Sigmoid colon (tissue), 7 donors: Measurements from ENCODE around the gene MLN. TPM values are rescaled to one million over a fixed set of nuclear protein-coding genes. Genes with fewer than 3 reads are reported as not detected.

ENCODE experiments used
- DNase-seq: peaks from one replicate; pipeline ENCODE4 v3.0.0-alpha.2; 2019
- H3K27ac ChIP-seq, 4 donors: fragments of 200-600 bp; sonication (generic); one replicate each; pipeline ENCODE4 v1.5.1; 2016 to 2019; ENCODE audit warnings: mild to moderate bottlenecking in 1 of 4
- H3K27me3 ChIP-seq, 3 donors: fragments of 200-600 bp; sonication (generic); one replicate each; pipeline ENCODE4 v1.5.1; 2019; ENCODE audit warnings: mild to moderate bottlenecking in 1 of 3
- H3K36me3 ChIP-seq, 4 donors: fragments of 200-600 bp; sonication (generic); one replicate each; pipeline ENCODE4 v1.5.1; 2016 to 2019
- H3K4me1 ChIP-seq, 4 donors: fragments of 200-600 bp; sonication (generic); one replicate each; pipeline ENCODE4 v1.5.1; 2017 to 2019
- H3K4me3 ChIP-seq, 4 donors: fragments of 200-600 bp; sonication (generic); one replicate each; pipeline ENCODE4 v1.5.1; 2017 to 2019; ENCODE audit warnings: mild to moderate bottlenecking in 2 of 4, moderate library complexity in 1 of 4
- H3K9me3 ChIP-seq, 4 donors: fragments of 200-600 bp in 3 of 4; sonication (generic) in 3 of 4; one replicate each; pipeline versions ENCODE4 v1.5.1 to v1.6.1; 2013 to 2019
- EP300 ChIP-seq, 4 donors: sonication (generic); formaldehyde crosslinking; IDR thresholded peaks; one replicate each; pipeline ENCODE4 v1.6.1; 2017; ENCODE audit warnings: antibody characterized with exemption in 4 of 4
- POLR2A ChIP-seq, 2 donors: fragments of 450-650 bp; IDR thresholded peaks; one replicate each; pipeline ENCODE4 v1.6.1; 2016; ENCODE audit warnings: antibody characterized with exemption in 2 of 2, mild to moderate bottlenecking in 2 of 2, moderate library complexity in 2 of 2
- POLR2AphosphoS5 ChIP-seq, 4 donors: sonication (generic); formaldehyde crosslinking; IDR thresholded peaks; one replicate each; pipeline ENCODE4 v1.6.1; 2017; ENCODE audit warnings: antibody characterized with exemption in 4 of 4
- WGBS, 2 donors: extraction: QIAGEN DNeasy Blood & Tissue Kit; methylation state at CpG; one replicate each; pipeline ENCODE4 v1.1.7; 2013; 5-methylcytosine and 5-hydroxymethylcytosine counted together
- intact Hi-C: fragments of 100-400 bp; cut with DNase I; formaldehyde crosslinking; loops from one replicate; pipeline ENCODE4 v1.15.1; 2023
- polyA plus RNA-seq, 3 donors: library from polyadenylated mRNA; stranded (reverse); fragments of 200-250 nt; gene quantifications; one replicate each; pipeline ENCODE4 v1.2.3, GENCODE V29; 2013
- total RNA-seq, 4 donors: library from RNA; depleted of rRNA; stranded (reverse); fragments of >200 nt; gene quantifications; one replicate each; pipeline ENCODE4 v1.1.0, GENCODE V29; 2016
- TF ChIP-seq, protein P1 (sequence below), 4 experiments: fragments of 450-650 bp in 3 of 4; fragments of 200-600 bp in 1 of 4; IDR thresholded peaks; one replicate each; pipeline ENCODE4 v1.5.1; 2016 to 2019; ENCODE audit warnings: antibody characterized with exemption in 4 of 4, mild to moderate bottlenecking in 3 of 4, moderate library complexity in 2 of 4
- donor health status: healthy with polysubstance abuse.
- donor health status: Bipolar disorder and iron deficiency.
- donor health status: healthy.

Gene MLN
- total and polyA plus RNA-seq, 7 donors: 0.48 TPM; not detected in 6

DNA sequence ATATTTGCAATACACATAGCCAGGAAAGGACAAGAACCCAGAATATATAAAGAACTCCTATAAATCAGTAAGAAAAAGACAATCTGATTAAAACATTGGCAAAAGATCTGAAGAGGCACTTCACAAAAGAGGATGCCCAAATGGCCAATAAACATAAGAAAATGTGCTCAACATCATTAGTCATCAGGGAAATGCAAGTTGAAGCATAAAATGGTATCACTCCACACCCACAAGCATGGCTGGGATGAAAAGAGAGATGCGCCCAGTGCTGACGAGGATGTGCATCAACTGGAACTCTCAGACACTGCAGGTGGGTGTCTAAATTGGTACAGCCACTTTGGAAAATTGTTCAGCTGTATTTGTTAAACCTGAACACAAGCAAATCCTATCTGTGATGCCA is 42.4 kb upstream of the MLN start:
- intact Hi-C loops: no loop called here

DNA sequence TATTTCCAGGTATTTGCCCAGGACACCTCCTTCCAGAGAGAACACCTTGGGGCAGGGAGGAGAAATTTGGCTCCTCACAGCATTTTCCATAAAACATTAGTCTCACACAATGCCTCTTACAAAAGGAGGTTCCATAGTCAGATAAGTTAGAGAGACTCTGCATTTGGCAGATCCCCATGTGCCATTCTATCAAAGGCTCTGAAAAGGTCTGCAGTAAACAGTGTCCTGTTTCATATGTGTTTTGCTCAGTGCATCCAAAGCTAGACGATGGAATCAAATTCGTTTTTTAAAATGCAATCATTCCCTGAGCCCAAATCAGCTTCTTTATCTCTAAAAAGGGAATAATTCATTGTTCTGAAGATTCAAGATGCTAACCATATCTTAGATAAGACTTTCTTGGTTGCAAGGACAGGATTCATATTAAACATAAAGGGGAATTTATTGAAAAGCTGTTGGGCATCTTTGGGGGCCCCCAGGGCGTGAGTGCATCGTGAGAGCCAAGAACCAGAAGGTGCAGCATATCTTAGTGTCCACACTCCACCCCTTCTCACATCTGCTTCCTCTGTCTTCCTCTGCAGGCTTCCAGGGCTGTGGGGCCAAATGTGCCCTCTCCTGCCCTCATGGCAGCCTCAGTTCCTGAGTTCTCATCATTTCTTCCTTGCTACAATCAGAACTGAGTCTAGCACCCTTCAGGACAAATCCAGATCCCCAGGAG is 41.4 kb upstream of the MLN start:
- H3K9me3 ChIP-seq: no peaks in the 10 kb centered on the region
- peaks cover 0 to 17% (median 10%) of the 10 kb centered on the region in 4 donors for H3K4me1 ChIP-seq
- no peaks in the 10 kb centered on the region for H3K36me3 ChIP-seq
- intact Hi-C loops: no loop called here
- H3K4me3 ChIP-seq: no peak overlapping the region
- TF ChIP-seq EP300 (IDR thresholded peaks at IDR 0.05): no peak
- TF ChIP-seq POLR2A (IDR thresholded peaks at IDR 0.05): no peak
- TF ChIP-seq, protein P1, sequence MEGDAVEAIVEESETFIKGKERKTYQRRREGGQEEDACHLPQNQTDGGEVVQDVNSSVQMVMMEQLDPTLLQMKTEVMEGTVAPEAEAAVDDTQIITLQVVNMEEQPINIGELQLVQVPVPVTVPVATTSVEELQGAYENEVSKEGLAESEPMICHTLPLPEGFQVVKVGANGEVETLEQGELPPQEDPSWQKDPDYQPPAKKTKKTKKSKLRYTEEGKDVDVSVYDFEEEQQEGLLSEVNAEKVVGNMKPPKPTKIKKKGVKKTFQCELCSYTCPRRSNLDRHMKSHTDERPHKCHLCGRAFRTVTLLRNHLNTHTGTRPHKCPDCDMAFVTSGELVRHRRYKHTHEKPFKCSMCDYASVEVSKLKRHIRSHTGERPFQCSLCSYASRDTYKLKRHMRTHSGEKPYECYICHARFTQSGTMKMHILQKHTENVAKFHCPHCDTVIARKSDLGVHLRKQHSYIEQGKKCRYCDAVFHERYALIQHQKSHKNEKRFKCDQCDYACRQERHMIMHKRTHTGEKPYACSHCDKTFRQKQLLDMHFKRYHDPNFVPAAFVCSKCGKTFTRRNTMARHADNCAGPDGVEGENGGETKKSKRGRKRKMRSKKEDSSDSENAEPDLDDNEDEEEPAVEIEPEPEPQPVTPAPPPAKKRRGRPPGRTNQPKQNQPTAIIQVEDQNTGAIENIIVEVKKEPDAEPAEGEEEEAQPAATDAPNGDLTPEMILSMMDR (IDR thresholded peaks at IDR 0.05): no peak
- TF ChIP-seq POLR2AphosphoS5 (IDR thresholded peaks at IDR 0.05): no peak
- WGBS, 2 donors: 68 to 69% methylated on average over 4 of the region's 4 CpGs
- H3K27ac ChIP-seq: no peak overlapping the region
- DNase-seq: no peak
- no peaks in the 10 kb centered on the region for H3K27me3 ChIP-seq

More for the DNA sequence above, 42.4 kb upstream of the MLN start:
- H3K9me3 ChIP-seq: no peaks in the 10 kb centered on the region
- no peak overlapping the region for H3K4me3 ChIP-seq
- no peak for TF ChIP-seq POLR2A (IDR thresholded peaks at IDR 0.05)
- no peak for TF ChIP-seq POLR2AphosphoS5 (IDR thresholded peaks at IDR 0.05)
- no peak for TF ChIP-seq EP300 (IDR thresholded peaks at IDR 0.05)
- TF ChIP-seq, protein P1 (IDR thresholded peaks at IDR 0.05): no peak
- 84 to 86% methylated on average over 2 of the region's 2 CpGs for WGBS, 2 donors
- H3K4me1 ChIP-seq: peaks cover 0 to 11% (median 4%) of the 10 kb centered on the region in 4 donors
- DNase-seq: no peak
- H3K27ac ChIP-seq: no peak overlapping the region
- H3K27me3 ChIP-seq: peaks cover 0 to 7% (median 0%) of the 10 kb centered on the region in 3 donors
- no peaks in the 10 kb centered on the region for H3K36me3 ChIP-seq

DNA sequence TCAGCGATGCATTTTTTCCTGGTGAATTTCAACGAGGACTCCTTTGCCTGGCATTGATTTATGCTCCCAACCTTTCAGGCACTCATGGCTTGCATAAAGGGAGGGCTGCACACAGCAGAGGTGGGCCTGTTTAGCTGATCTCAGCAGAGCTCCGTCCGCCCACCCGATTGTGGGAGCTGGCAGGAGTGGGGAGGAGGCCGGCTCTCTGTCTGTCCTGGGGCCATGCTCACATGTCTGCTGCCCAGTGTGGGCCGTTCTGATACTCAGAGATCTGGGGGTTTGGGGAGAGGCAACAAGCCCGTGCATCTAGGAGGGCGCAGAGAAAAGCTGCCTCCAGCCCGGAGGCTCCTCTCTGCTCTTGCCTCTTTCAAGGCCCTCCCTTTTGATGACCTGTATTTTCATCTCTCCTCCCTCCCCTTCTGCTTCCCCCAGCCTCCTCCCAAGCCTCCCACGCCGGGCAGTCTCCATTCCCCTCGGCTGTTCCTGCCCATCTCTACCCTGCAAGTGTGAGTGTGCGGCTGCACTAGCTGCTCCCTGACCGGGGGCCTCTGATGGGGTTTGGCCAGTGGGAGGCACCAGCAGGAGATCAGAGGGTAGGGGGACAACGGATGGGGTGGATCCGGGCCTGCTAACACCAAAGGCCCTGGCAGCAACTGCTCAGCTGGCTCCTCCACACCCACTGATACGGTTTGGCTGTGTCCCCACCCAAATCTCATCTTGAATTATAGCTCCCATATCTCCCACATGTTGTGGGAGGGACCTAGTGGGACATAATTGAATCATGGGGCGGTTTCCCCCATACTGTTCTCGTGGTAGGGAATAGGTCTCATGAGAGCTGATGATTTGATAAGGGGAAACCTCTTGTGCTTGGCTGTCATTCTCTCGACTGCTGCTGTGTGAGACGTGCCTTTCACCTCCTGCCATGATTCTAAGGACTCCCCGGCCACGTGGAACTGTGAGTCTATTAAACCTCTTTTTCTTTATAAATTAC is 39.6 kb upstream of the MLN start:
- 77 to 78% methylated on average over 24 of the region's 24 CpGs for WGBS, 2 donors
- no peak for TF ChIP-seq POLR2A (IDR thresholded peaks at IDR 0.05)
- no peak for TF ChIP-seq POLR2AphosphoS5 (IDR thresholded peaks at IDR 0.05)
- TF ChIP-seq EP300 (IDR thresholded peaks at IDR 0.05): no peak
- TF ChIP-seq, protein P1 (IDR thresholded peaks at IDR 0.05): no peak
- intact Hi-C loops: no loop called here
- no peak for DNase-seq
- peaks cover 0 to 34% (median 22%) of the 10 kb centered on the region in 4 donors for H3K4me1 ChIP-seq
- H3K9me3 ChIP-seq: no peaks in the 10 kb centered on the region
- no peaks in the 10 kb centered on the region for H3K27me3 ChIP-seq
- no peak overlapping the region for H3K27ac ChIP-seq
- no peak overlapping the region for H3K4me3 ChIP-seq
- H3K36me3 ChIP-seq: no peaks in the 10 kb centered on the region

DNA sequence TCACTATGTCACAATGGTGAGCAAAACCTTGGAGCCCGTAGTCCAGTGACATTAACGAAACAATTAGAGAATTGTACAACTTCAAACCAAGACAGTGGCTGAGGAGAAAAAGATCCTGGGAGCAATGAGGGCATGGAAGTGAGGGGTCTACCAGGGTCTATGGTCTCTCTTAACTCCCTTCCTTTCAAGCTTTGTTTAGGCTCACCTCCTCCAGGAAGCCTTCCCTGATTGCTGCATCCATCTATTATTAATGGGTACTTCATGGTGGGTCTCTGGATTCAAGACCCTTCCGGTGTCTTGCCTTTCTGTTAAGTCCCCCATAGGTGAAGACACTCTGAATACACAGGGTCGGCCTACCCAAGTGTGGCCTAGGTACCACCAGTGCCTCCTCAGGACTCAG is 38.1 kb upstream of the MLN start:
- Histone ChIP-seq H3K27ac (no peak overlapping the region), H3K9me3 (peaks cover 0 to 2% (median 0%) of the 10 kb centered on the region in 4 donors), H3K27me3 (no peaks in the 10 kb centered on the region), H3K4me1 (peaks cover 0 to 43% (median 26%) of the 10 kb centered on the region in 4 donors), H3K4me3 (no peak overlapping the region), H3K36me3 (no peaks in the 10 kb centered on the region)
- intact Hi-C loops: no loop called here
- no peak for DNase-seq
- WGBS, 2 donors: 94 to 98% methylated on average over 4 of the region's 4 CpGs
- TF ChIP-seq, protein P1 (IDR thresholded peaks at IDR 0.05): no peak
- TF ChIP-seq POLR2AphosphoS5 (IDR thresholded peaks at IDR 0.05) (no peak), EP300 (IDR thresholded peaks at IDR 0.05) (no peak), POLR2A (IDR thresholded peaks at IDR 0.05) (no peak)
